OCI-LY7 (cell line): ENCODE data around the gene CNGA2. TPM values are rescaled to one million over a fixed set of nuclear protein-coding genes. Genes with fewer than 3 reads are reported as not detected.

Source experiments
- BruUV-seq: library from RNA; stranded (reverse); fragments of 400-500 nt; replicated peaks from 2 replicates; lab custom pipeline; 2021; lab: Mats Ljungman, UMichigan
- CTCF ChIA-PET: fragments of 300-600 bp; sonication (Branson Sonifier 250); formaldehyde crosslinking; loops from one replicate; lab custom pipeline; 2022; ENCODE audit warnings: antibody characterized with exemption; ENCODE audit not compliant: unreplicated experiment; lab: Charles Lee
- POLR2A ChIA-PET: fragments of 300-600 bp; sonication (Branson Sonifier 250); formaldehyde crosslinking; loops from one replicate; lab custom pipeline; 2022; ENCODE audit warnings: antibody characterized with exemption; lab: Charles Lee
- DNase-seq: peaks from one replicate; pipeline ENCODE4 v3.0.0-alpha.2; 2015; ENCODE audit warnings: low spot score
- H2AFZ ChIP-seq: fragments of 200-600 bp; sonication (generic), shearing (Covaris generic); 2 replicates; pipeline ENCODE4 v1.6.1; 2014; ENCODE audit warnings: mild to moderate bottlenecking, antibody characterized with exemption, low read length, moderate library complexity
- H3K27ac ChIP-seq: fragments of 200-600 bp; sonication (generic); 2 replicates; pipeline ENCODE4 v1.5.1; 2014; ENCODE audit warnings: mixed run types, low read depth, mild to moderate bottlenecking, moderate library complexity, low read length, inconsistent platforms; ENCODE audit not compliant: poor library complexity, severe bottlenecking
- H3K36me3 ChIP-seq: fragments of 200-600 bp; sonication (generic); 2 replicates; pipeline ENCODE4 v1.6.1; 2014; ENCODE audit warnings: mild to moderate bottlenecking, antibody characterized with exemption, low read length, moderate library complexity, mixed read lengths; ENCODE audit not compliant: insufficient read depth
- H3K4me1 ChIP-seq: fragments of 200-600 bp; sonication (generic); 2 replicates; pipeline ENCODE4 v1.5.1; 2014; ENCODE audit warnings: mild to moderate bottlenecking, low read length; ENCODE audit not compliant: insufficient read depth, poor library complexity, severe bottlenecking
- H3K4me2 ChIP-seq: fragments of 200-600 bp; sonication (generic); 2 replicates; pipeline ENCODE4 v1.6.1; 2014; ENCODE audit warnings: mild to moderate bottlenecking, low read length
- H3K4me3 ChIP-seq: fragments of 200-600 bp; sonication (generic); 2 replicates; pipeline ENCODE4 v1.5.1; 2014; ENCODE audit warnings: mild to moderate bottlenecking, low read depth, low read length; ENCODE audit not compliant: poor library complexity, severe bottlenecking
- H3K79me2 ChIP-seq: fragments of 200-600 bp; sonication (generic); 2 replicates; pipeline ENCODE4 v1.6.1; 2016; ENCODE audit warnings: low read depth, mild to moderate bottlenecking, low read length, moderate library complexity, mixed read lengths; ENCODE audit not compliant: insufficient read depth
- H3K9me2 ChIP-seq: fragments of 200-600 bp; sonication (generic); 2 replicates; pipeline ENCODE4 v1.6.1; 2016; ENCODE audit warnings: mild to moderate bottlenecking, low read length, mixed read lengths; ENCODE audit not compliant: insufficient read depth
- H3K9me3 ChIP-seq: fragments of 200-600 bp; sonication (generic); 2 replicates; pipeline ENCODE4 v1.6.1; 2014; ENCODE audit warnings: mild to moderate bottlenecking, mixed run types, low read length, mixed read lengths
- H4K20me1 ChIP-seq: fragments of 200-600 bp; sonication (generic); 2 replicates; pipeline ENCODE4 v1.6.1; 2014; ENCODE audit warnings: mild to moderate bottlenecking, antibody characterized with exemption, low read length, moderate library complexity, mixed read lengths; ENCODE audit not compliant: insufficient read depth
- EZH2phosphoT487 ChIP-seq: fragments of 200-600 bp; sonication (generic); IDR thresholded peaks from 2 replicates; pipeline ENCODE4 v1.6.1; 2018; ENCODE audit warnings: low read depth, borderline replicate concordance, mild to moderate bottlenecking, mixed run types, antibody characterized with exemption, low read length, moderate library complexity, mixed read lengths
- intact Hi-C: fragments of 100-400 bp; cut with micrococcal nuclease; formaldehyde crosslinking; loops from one replicate; pipeline ENCODE4 v1.10.0; 2022; ENCODE audit not compliant: unreplicated experiment
- total RNA-seq, 2 experiments: library from RNA; depleted of rRNA in 1 of 2; stranded (reverse); fragments of >200 nt in 1 of 2; shearing (Covaris generic) in 1 of 2; gene quantifications; 2 replicates each; pipeline ENCODE4 v1.2.3, GENCODE V29; 2014 to 2022
- TF ChIP-seq, protein P1 (sequence below): fragments of 200-600 bp; sonication (generic); conservative IDR thresholded peaks from 2 replicates; pipeline ENCODE4 v1.5.1; 2014; ENCODE audit warnings: mild to moderate bottlenecking, antibody characterized with exemption, low read length, moderate library complexity, mixed read lengths

The CNGA2 gene
- total RNA-seq, 2 experiments from 2014 or later: not detected

DNA sequence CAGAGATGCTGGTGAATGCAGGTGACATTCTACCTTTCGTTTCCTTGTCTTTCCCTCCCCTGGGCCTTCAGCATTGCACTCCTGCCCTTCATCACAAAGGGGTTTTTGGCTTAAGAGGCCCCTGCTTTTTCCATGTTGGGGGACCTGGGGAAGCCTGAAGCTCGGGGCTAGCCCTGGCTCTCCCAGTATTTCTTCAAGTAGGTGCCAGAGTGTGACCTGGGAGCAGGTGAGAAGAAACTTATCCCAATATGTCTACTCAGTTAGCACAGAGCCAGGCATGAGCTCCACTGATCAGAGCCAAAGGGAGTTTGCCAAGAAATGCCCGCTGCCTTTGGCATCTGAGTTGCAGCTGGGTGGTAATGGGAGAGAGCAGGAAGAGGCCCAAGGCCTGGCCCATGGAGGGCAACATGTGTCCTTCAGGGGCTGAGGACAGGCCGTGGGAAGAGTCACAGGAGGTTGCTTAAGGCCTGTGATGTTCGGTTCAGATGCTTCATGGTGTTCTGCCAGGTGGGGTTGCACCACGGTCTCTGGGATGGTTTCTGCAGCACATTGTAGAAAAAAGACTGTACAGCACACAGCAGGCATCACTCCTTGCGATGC lies 31.7 kb upstream of the CNGA2 start:
- no peaks in the 10 kb centered on the region for H3K9me3 ChIP-seq
- H3K4me1 ChIP-seq: no peaks in the 10 kb centered on the region
- H3K4me3 ChIP-seq: no peak overlapping the region
- H3K79me2 ChIP-seq: no peaks in the 10 kb centered on the region
- POLR2A ChIA-PET: no interaction called here
- H3K9me2 ChIP-seq: no peaks in the 10 kb centered on the region
- CTCF ChIA-PET: no interaction called here
- no peak overlapping the region for H2AFZ ChIP-seq
- DNase-seq: no peak
- no peak overlapping the region for H3K4me2 ChIP-seq
- TF ChIP-seq EZH2phosphoT487: no peak
- TF ChIP-seq, protein P1, sequence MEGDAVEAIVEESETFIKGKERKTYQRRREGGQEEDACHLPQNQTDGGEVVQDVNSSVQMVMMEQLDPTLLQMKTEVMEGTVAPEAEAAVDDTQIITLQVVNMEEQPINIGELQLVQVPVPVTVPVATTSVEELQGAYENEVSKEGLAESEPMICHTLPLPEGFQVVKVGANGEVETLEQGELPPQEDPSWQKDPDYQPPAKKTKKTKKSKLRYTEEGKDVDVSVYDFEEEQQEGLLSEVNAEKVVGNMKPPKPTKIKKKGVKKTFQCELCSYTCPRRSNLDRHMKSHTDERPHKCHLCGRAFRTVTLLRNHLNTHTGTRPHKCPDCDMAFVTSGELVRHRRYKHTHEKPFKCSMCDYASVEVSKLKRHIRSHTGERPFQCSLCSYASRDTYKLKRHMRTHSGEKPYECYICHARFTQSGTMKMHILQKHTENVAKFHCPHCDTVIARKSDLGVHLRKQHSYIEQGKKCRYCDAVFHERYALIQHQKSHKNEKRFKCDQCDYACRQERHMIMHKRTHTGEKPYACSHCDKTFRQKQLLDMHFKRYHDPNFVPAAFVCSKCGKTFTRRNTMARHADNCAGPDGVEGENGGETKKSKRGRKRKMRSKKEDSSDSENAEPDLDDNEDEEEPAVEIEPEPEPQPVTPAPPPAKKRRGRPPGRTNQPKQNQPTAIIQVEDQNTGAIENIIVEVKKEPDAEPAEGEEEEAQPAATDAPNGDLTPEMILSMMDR: no peak
- no peaks in the 10 kb centered on the region for H3K36me3 ChIP-seq
- intact Hi-C loops: no loop called here
- BruUV-seq: no TSS peak
- H4K20me1 ChIP-seq: no peaks in the 10 kb centered on the region
- H3K27ac ChIP-seq: no peak overlapping the region

DNA sequence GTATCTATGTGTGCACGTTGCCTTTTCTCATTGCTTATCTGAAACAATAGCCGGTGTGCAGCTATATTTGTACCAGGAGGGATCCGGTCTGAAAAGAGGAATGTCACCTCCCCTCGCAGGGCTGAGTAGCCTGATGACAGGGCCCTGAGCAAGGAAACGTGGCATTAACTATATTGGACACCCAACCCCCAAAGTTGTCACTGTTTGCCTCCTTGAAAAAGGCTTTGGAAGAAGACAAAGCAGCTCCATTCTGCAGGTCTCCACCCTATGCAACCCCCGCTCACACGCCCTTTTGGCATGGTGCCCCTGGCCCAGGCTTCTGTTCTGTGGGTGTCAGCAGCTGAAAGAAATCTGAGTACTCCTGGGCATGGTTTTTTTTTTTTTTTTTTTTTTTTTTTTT lies 31.1 kb upstream of the CNGA2 start:
- H3K4me2 ChIP-seq: no peak overlapping the region
- H3K4me3 ChIP-seq: no peak overlapping the region
- TF ChIP-seq, protein P1: no peak
- no peak for TF ChIP-seq EZH2phosphoT487
- no peaks in the 10 kb centered on the region for H3K36me3 ChIP-seq
- intact Hi-C loops: no loop called here
- no peaks in the 10 kb centered on the region for H4K20me1 ChIP-seq
- H3K79me2 ChIP-seq: no peaks in the 10 kb centered on the region
- H3K9me2 ChIP-seq: no peaks in the 10 kb centered on the region
- BruUV-seq: no TSS peak
- H3K27ac ChIP-seq: no peak overlapping the region
- POLR2A ChIA-PET: no interaction called here
- H3K4me1 ChIP-seq: no peaks in the 10 kb centered on the region
- CTCF ChIA-PET: no interaction called here
- no peak for DNase-seq
- H3K9me3 ChIP-seq: no peaks in the 10 kb centered on the region
- no peak overlapping the region for H2AFZ ChIP-seq

DNA sequence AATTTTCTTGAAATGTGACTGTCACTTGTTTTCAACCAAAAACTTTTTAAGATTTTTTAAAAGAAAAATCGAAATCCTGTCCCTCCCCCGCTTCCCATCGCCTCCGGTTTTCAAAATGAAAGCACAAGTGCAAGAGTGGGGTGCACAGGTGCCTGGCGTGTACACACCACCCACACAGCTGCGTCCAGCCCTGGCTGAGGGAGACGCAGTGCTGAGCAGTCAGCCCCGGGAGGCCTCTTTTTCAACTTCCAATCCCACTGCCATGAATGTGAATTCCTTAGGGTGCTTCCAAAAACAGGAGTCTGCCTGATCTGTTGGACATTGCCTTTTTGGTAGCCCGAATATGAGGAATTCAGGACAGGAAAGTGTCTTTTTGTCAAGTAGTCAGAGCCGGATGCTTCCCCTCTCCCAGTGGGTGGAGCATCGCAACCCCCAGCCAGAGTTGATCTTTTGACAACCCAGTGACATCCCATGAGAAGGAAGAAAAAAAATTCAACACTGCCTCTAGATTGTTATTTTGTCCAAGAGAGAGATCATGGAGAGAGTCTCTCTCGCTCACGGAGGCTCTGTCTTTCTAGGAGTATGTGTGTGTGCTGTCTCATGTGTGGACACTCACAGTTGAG lies 30.4 kb upstream of the CNGA2 start:
- BruUV-seq: no TSS peak
- CTCF ChIA-PET: no interaction called here

More for the DNA sequence above, 30.4 kb upstream of the CNGA2 start:
- Histone ChIP-seq H3K4me2 (no peak overlapping the region), H3K4me1 (no peaks in the 10 kb centered on the region), H3K9me2 (no peaks in the 10 kb centered on the region), H3K4me3 (no peak overlapping the region), H2AFZ (no peak overlapping the region), H3K9me3 (no peaks in the 10 kb centered on the region), H3K27ac (no peak overlapping the region), H3K36me3 (no peaks in the 10 kb centered on the region), H3K79me2 (no peaks in the 10 kb centered on the region), H4K20me1 (no peaks in the 10 kb centered on the region)
- POLR2A ChIA-PET: no interaction called here
- TF ChIP-seq, protein P1: no peak
- TF ChIP-seq EZH2phosphoT487: no peak
- intact Hi-C loops: no loop called here
- no peak for DNase-seq
